ENCODE measurements around the gene ZNF525. TPM values are rescaled to one million over a fixed set of nuclear protein-coding genes. Genes with fewer than 3 reads are reported as not detected.

ZNF525 gene
- polyA plus RNA-seq, 1 donor from 2014 or later: 5.1 TPM

GRCh38 chr19:53381376-53381775, 15.9 kb downstream of the ZNF525 start:
- no peaks in the 10 kb centered on the region for H3F3A ChIP-seq (ENCODE audit: insufficient read depth, low read length, poor library complexity, severe bottlenecking)
- H2AFZ ChIP-seq (ENCODE audit: low read depth, low read length): no peak overlapping the region
- no peak for TF ChIP-seq REST (IDR thresholded peaks at IDR 0.05; ENCODE audit: borderline replicate concordance)
- TF ChIP-seq EZH2 (IDR thresholded peaks at IDR 0.05; ENCODE audit: borderline replicate concordance, insufficient read depth, low read length, poor library complexity, severe bottlenecking): no peak
- no peak for TF ChIP-seq EP300 (conservative IDR thresholded peaks at IDR 0.05; ENCODE audit: poor library complexity, severe bottlenecking)
- TF ChIP-seq CTCF (IDR thresholded peaks at IDR 0.05; ENCODE audit: poor library complexity, severe bottlenecking): no peak
- no peak for TF ChIP-seq MXI1 (conservative IDR thresholded peaks at IDR 0.05; ENCODE audit: poor library complexity, severe bottlenecking)
- TF ChIP-seq POLR2AphosphoS5 (IDR thresholded peaks at IDR 0.05): no peak
- TF ChIP-seq RAD21 (conservative IDR thresholded peaks at IDR 0.05): no peak
- no peak for TF ChIP-seq TAF1 (IDR thresholded peaks at IDR 0.05; ENCODE audit: low read depth)
- H3K4me3 ChIP-seq (ENCODE audit: low read length): no peak overlapping the region
- no peak overlapping the region for H3K4me2 ChIP-seq (ENCODE audit: low read length)
- H4K20me1 ChIP-seq (ENCODE audit: insufficient read depth): no peaks in the 10 kb centered on the region
- no peaks in the 10 kb centered on the region for H3K9me2 ChIP-seq (ENCODE audit: insufficient read depth, low read length)
- H3K9me3 ChIP-seq (ENCODE audit: low read length): no peaks in the 10 kb centered on the region
- no peak overlapping the region for H3K27ac ChIP-seq (ENCODE audit: low read length)
- H3K9ac ChIP-seq (ENCODE audit: low read length): no peak overlapping the region
- H3K27me3 ChIP-seq (ENCODE audit: insufficient read depth, low read depth, low read length): no peaks in the 10 kb centered on the region
- no peaks in the 10 kb centered on the region for H3K79me2 ChIP-seq (replicated peaks; ENCODE audit: insufficient read depth, low read length)
- H3K36me3 ChIP-seq (ENCODE audit: insufficient read depth, low read length): no peaks in the 10 kb centered on the region

- H3K27me3 ChIP-seq (ENCODE audit: insufficient read depth, low read depth, low read length): no peaks in the 10 kb centered on the region
- H4K20me1 ChIP-seq (ENCODE audit: insufficient read depth): no peaks in the 10 kb centered on the region
- H3F3A ChIP-seq (ENCODE audit: insufficient read depth, low read length, poor library complexity, severe bottlenecking): no peaks in the 10 kb centered on the region
- H3K36me3 ChIP-seq (ENCODE audit: insufficient read depth, low read length): no peaks in the 10 kb centered on the region
- H3K4me2 ChIP-seq (ENCODE audit: low read length): no peak overlapping the region
- no peak overlapping the region for H3K4me3 ChIP-seq (ENCODE audit: low read length)
- H3K9me2 ChIP-seq (ENCODE audit: insufficient read depth, low read length): no peaks in the 10 kb centered on the region
- no peaks in the 10 kb centered on the region for H3K9me3 ChIP-seq (ENCODE audit: low read length)
- no peak overlapping the region for H3K27ac ChIP-seq (ENCODE audit: low read length)
- H2AFZ ChIP-seq (ENCODE audit: low read depth, low read length): no peak overlapping the region
- H3K79me2 ChIP-seq (replicated peaks; ENCODE audit: insufficient read depth, low read length): no peaks in the 10 kb centered on the region
- H3K9ac ChIP-seq (ENCODE audit: low read length): no peak overlapping the region
- TF ChIP-seq TAF1 (IDR thresholded peaks at IDR 0.05; ENCODE audit: low read depth) (no peak), SMC3 (conservative IDR thresholded peaks at IDR 0.05; ENCODE audit: poor library complexity) (no peak), EP300 (conservative IDR thresholded peaks at IDR 0.05; ENCODE audit: poor library complexity, severe bottlenecking) (no peak), REST (IDR thresholded peaks at IDR 0.05; ENCODE audit: borderline replicate concordance) (no peak), RAD21 (conservative IDR thresholded peaks at IDR 0.05) (no peak), MXI1 (conservative IDR thresholded peaks at IDR 0.05; ENCODE audit: poor library complexity, severe bottlenecking) (no peak), POLR2AphosphoS5 (IDR thresholded peaks at IDR 0.05) (no peak), EZH2 (IDR thresholded peaks at IDR 0.05; ENCODE audit: borderline replicate concordance, insufficient read depth, low read length, poor library complexity, severe bottlenecking) (no peak)
These were observed 22.7 kb downstream of the ZNF525 start for GRCh38 chr19:53388168-53388567.

Measured in neural cell (in vitro differentiated cells).